Osteoblast (primary cell): Measurements from ENCODE around the gene HDHD5. TPM values are rescaled to one million over a fixed set of nuclear protein-coding genes. Genes with fewer than 3 reads are reported as not detected.

Experiments
- DNase-seq: peaks from one replicate; pipeline ENCODE4 v3.0.0; 2011; ENCODE audit warnings: low spot score, mixed read lengths; ENCODE audit not compliant: insufficient read length; ENCODE audit errors: missing footprints
- H2AFZ ChIP-seq: 2 replicates; pipeline ENCODE4 v1.6.0; 2011; ENCODE audit warnings: mild to moderate bottlenecking, low read length
- H3K27ac ChIP-seq: 2 replicates; pipeline ENCODE4 v1.5.1; 2011; ENCODE audit warnings: mild to moderate bottlenecking, low read depth, low read length, moderate library complexity
- H3K27me3 ChIP-seq: 2 replicates; pipeline ENCODE4 v1.6.0; 2012; ENCODE audit warnings: mild to moderate bottlenecking, control low read depth, inconsistent platforms, low read length, moderate library complexity; ENCODE audit not compliant: insufficient read depth
- H3K36me3 ChIP-seq: 2 replicates; pipeline ENCODE4 v1.5.1; 2011; ENCODE audit warnings: mild to moderate bottlenecking, low read length, control low read depth, moderate library complexity; ENCODE audit not compliant: insufficient read depth
- H3K4me1 ChIP-seq: 2 replicates; pipeline ENCODE4 v1.5.1; 2011; ENCODE audit warnings: mild to moderate bottlenecking, low read length, control low read depth, moderate library complexity; ENCODE audit not compliant: insufficient read depth
- H3K4me2 ChIP-seq: 2 replicates; pipeline ENCODE4 v1.6.0; 2011; ENCODE audit warnings: mild to moderate bottlenecking, low read length; ENCODE audit not compliant: insufficient read depth
- H3K4me3 ChIP-seq: fragments of 200-600 bp; sonication (generic); 3 replicates; pipeline ENCODE4 v1.5.1; 2012; ENCODE audit warnings: mild to moderate bottlenecking, low read length, inconsistent platforms; ENCODE audit not compliant: insufficient read depth
- H3K79me2 ChIP-seq: 2 replicates; pipeline ENCODE4 v1.6.0; 2012; ENCODE audit warnings: mild to moderate bottlenecking, low read length, control low read depth, inconsistent platforms; ENCODE audit not compliant: insufficient read depth
- H3K9me3 ChIP-seq: 2 replicates; pipeline ENCODE4 v1.5.1; 2011; ENCODE audit warnings: low read depth, low read length, control low read depth
- H4K20me1 ChIP-seq: 2 replicates; pipeline ENCODE4 v1.6.0; 2012; ENCODE audit warnings: mild to moderate bottlenecking, low read length, control low read depth; ENCODE audit not compliant: insufficient read depth
- total RNA-seq: library from RNA; depleted of rRNA; stranded (reverse); fragments of >200 nt; gene quantifications from 2 replicates; pipeline ENCODE4 v1.2.3, GENCODE V29; 2012
- TF ChIP-seq, protein P1 (sequence below): IDR thresholded peaks from 2 replicates; pipeline ENCODE4 v1.5.1; 2011; ENCODE audit warnings: mild to moderate bottlenecking, low read depth, low read length, moderate library complexity; ENCODE audit errors: extremely low read depth

The HDHD5 gene
- total RNA-seq, 1 donor: 31.8 TPM

DNA sequence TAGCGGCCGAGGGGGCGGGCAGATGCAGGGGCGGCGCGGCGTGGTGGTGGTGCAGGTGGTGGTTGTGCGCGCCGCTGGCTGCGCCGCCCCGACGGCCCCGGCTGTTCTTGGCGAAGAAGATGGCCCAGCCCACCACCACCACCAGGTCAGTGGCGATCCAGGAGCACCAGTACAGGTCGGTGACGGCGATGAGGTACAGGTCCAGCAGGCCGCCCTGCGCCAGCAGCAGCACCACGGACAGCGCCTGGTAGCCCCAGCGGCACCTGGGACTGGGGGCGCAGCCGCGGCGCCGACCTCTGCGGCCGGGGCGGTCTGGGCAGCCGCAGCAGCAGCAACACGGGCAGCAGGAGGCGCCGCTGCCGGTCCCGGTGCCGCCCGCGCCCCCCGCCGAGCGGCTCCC lies 38.8 kb downstream of the HDHD5 start:
- no peak overlapping the region for H2AFZ ChIP-seq
- H3K27ac ChIP-seq: no peak overlapping the region
- H3K36me3 ChIP-seq: no peaks in the 10 kb centered on the region
- H3K9me3 ChIP-seq: no peaks in the 10 kb centered on the region
- peaks cover 37% of the 10 kb centered on the region for H3K27me3 ChIP-seq
- no peaks in the 10 kb centered on the region for H3K79me2 ChIP-seq
- no peak overlapping the region for H3K4me3 ChIP-seq
- H4K20me1 ChIP-seq: no peaks in the 10 kb centered on the region
- no peak overlapping the region for H3K4me2 ChIP-seq
- DNase-seq: peak; percentile 95
- TF ChIP-seq, protein P1, sequence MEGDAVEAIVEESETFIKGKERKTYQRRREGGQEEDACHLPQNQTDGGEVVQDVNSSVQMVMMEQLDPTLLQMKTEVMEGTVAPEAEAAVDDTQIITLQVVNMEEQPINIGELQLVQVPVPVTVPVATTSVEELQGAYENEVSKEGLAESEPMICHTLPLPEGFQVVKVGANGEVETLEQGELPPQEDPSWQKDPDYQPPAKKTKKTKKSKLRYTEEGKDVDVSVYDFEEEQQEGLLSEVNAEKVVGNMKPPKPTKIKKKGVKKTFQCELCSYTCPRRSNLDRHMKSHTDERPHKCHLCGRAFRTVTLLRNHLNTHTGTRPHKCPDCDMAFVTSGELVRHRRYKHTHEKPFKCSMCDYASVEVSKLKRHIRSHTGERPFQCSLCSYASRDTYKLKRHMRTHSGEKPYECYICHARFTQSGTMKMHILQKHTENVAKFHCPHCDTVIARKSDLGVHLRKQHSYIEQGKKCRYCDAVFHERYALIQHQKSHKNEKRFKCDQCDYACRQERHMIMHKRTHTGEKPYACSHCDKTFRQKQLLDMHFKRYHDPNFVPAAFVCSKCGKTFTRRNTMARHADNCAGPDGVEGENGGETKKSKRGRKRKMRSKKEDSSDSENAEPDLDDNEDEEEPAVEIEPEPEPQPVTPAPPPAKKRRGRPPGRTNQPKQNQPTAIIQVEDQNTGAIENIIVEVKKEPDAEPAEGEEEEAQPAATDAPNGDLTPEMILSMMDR: no peak
- no peaks in the 10 kb centered on the region for H3K4me1 ChIP-seq

DNA sequence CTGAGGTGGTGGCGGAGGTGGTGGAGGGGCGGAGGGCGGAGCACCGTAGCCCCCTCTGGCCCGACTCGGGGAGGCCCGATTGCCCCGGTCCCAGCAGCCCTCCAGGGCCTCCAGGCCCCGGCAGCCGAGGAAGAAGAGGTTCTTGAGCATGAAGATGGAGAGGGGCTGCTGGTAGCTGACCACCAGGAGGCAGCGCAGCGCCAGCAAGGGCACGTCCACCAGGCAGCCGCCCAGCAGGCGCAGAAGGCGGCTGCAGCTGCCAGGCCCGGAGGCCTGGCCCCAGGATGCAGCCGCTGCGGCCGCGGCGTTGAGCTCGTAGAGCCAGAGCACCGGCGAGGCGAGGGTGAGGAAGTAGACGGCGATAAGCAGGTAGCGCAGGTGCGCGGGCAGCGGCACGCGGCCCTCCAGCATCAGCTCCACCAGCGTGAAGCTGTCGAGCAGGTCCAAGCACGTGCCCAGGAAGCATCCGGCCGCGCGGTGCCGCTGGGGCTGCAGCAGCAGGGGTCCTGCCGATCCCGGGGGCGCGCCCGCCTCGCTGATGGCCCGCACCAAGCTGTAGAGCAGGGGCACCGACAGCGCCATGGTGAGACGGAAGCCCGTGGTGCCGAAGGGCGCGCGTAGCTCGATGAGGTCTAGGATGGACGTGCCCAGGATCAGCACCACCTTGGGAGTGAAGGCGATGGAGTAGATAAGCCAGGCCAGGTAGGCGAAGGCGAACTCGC lies 39.4 kb downstream of the HDHD5 start:
- Histone ChIP-seq H3K36me3 (no peaks in the 10 kb centered on the region), H3K4me2 (no peak overlapping the region), H3K27ac (no peak overlapping the region), H3K79me2 (no peaks in the 10 kb centered on the region), H3K27me3 (peaks cover 37% of the 10 kb centered on the region), H4K20me1 (no peaks in the 10 kb centered on the region), H3K4me3 (no peak overlapping the region), H2AFZ (no peak overlapping the region), H3K9me3 (no peaks in the 10 kb centered on the region), H3K4me1 (no peaks in the 10 kb centered on the region)
- peak; percentile 69 for DNase-seq
- TF ChIP-seq, protein P1: peak; percentile 5

DNA sequence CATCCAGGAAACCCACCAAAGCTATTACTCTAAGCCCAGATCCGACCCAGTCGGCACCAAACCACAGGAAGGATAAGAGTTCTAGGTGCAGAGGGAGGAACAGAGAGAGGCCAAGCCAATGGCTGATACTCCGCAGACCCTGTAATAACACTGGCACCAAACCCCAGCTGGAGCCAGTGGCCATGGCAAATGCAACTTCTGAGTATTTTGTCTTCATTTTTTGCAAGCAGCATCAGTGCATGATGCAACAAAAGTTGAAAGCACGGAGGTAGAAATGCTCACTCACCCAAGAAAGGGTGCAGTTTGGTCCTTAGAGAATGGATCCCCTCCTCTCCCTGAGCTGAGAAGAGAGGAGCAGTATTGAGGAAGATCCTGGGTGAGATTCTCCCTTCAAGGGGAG lies 40.7 kb downstream of the HDHD5 start:
- Histone ChIP-seq H3K27me3 (peaks cover 34% of the 10 kb centered on the region), H3K36me3 (no peaks in the 10 kb centered on the region), H3K9me3 (no peaks in the 10 kb centered on the region), H2AFZ (no peak overlapping the region), H3K4me2 (no peak overlapping the region), H3K4me3 (no peak overlapping the region), H4K20me1 (no peaks in the 10 kb centered on the region), H3K27ac (no peak overlapping the region), H3K79me2 (no peaks in the 10 kb centered on the region), H3K4me1 (no peaks in the 10 kb centered on the region)
- TF ChIP-seq, protein P1: no peak
- DNase-seq: peak; percentile 74

DNA sequence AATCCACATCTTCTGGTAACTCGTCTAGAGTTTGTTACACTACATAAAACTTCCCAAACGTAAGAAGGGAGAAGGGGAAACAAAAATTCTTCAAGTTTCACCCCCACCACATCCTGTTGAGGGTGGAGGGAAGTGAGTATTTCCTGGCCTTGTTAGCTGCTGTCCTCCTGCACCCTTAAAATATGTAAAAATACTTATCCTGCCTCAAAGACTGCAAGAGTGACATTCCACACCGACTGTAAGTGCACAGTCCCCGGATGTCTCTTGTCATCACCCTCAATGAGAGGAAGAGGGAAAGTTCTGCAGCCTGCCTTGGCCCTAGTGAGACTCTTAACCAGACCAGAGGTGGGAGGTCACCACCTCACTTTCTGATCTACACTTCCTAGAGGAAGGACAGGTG lies 41.2 kb downstream of the HDHD5 start:
- Histone ChIP-seq H2AFZ (no peak overlapping the region), H3K36me3 (no peaks in the 10 kb centered on the region), H3K9me3 (no peaks in the 10 kb centered on the region), H3K27me3 (peaks cover 33% of the 10 kb centered on the region), H3K79me2 (no peaks in the 10 kb centered on the region), H3K4me2 (no peak overlapping the region), H3K4me1 (no peaks in the 10 kb centered on the region), H4K20me1 (no peaks in the 10 kb centered on the region), H3K27ac (no peak overlapping the region), H3K4me3 (no peak overlapping the region)
- TF ChIP-seq, protein P1: no peak
- DNase-seq: peak; percentile 15
